ACC112 (cell line): ENCODE measurements around the gene ANAPC13.
A peak's percentile ranks its signal among the peaks of the same experiment; 100 is the strongest.

Experiments used
- H2AFZ ChIP-seq: fragments of 200-600 bp; sonication (generic); one replicate; pipeline ENCODE4 v1.6.0; 2017; ENCODE audit warnings: antibody characterized with exemption, low read length; ENCODE audit not compliant: unreplicated experiment
- H3K27ac ChIP-seq: fragments of 200-600 bp; sonication (generic); 2 replicates; pipeline ENCODE4 v1.5.1; 2014; ENCODE audit warnings: low read depth, mild to moderate bottlenecking, antibody characterized with exemption, low read length, moderate library complexity
- H3K27me3 ChIP-seq: fragments of 200-600 bp; sonication (generic); 2 replicates; pipeline ENCODE4 v1.6.1; 2014; ENCODE audit warnings: mild to moderate bottlenecking, antibody characterized with exemption, low read length, moderate library complexity, mixed read lengths; ENCODE audit not compliant: insufficient read depth
- H3K36me3 ChIP-seq: fragments of 200-600 bp; sonication (generic); 2 replicates; pipeline ENCODE4 v1.6.1; 2016; ENCODE audit warnings: mild to moderate bottlenecking, antibody characterized with exemption, low read length, moderate library complexity, mixed read lengths; ENCODE audit not compliant: insufficient read depth
- H3K4me1 ChIP-seq: fragments of 200-600 bp; sonication (generic); one replicate; pipeline ENCODE4 v1.6.1; 2016; ENCODE audit warnings: low read length, mixed read lengths; ENCODE audit not compliant: insufficient read depth, unreplicated experiment, control insufficient read depth
- H3K4me3 ChIP-seq: fragments of 200-600 bp; sonication (generic); 2 replicates; pipeline ENCODE4 v1.5.1; 2014; ENCODE audit warnings: mild to moderate bottlenecking, low read depth, low read length
- H3K79me2 ChIP-seq: fragments of 200-600 bp; sonication (generic); one replicate; pipeline ENCODE4 v1.6.0; 2016; ENCODE audit warnings: low read length; ENCODE audit not compliant: control insufficient read depth, unreplicated experiment, insufficient read depth

Gene ANAPC13

GRCh38 chr3:134457376-134458074 is 28.3 kb downstream of the ANAPC13 start:
- H3K79me2 ChIP-seq, result no peaks in the 10 kb centered on the region
- peaks cover 18% of the 10 kb centered on the region for H3K4me1 ChIP-seq
- no peak overlapping the region for H3K27ac ChIP-seq
- no peak overlapping the region for H2AFZ ChIP-seq
- no peaks in the 10 kb centered on the region for H3K36me3 ChIP-seq
- no peak overlapping the region for H3K4me3 ChIP-seq
- H3K27me3 ChIP-seq, result no peaks in the 10 kb centered on the region

- no peak overlapping the region for H3K27ac ChIP-seq
Measured at GRCh38 chr3:134453631-134454030, 32.2 kb downstream of the ANAPC13 start.

GRCh38 chr3:134449951-134450350 is 35.8 kb downstream of the ANAPC13 start:
- Histone ChIP-seq H3K4me3 (no peak overlapping the region), H3K4me1 (peaks cover 26% of the 10 kb centered on the region), H3K36me3 (no peaks in the 10 kb centered on the region), H3K79me2 (no peaks in the 10 kb centered on the region), H3K27me3 (no peaks in the 10 kb centered on the region), H2AFZ (no peak overlapping the region), H3K27ac (no peak overlapping the region)

More at GRCh38 chr3:134453631-134454030, 32.2 kb downstream of the ANAPC13 start:
- Histone ChIP-seq H3K79me2 (no peaks in the 10 kb centered on the region), H3K4me3 (no peak overlapping the region), H3K36me3 (no peaks in the 10 kb centered on the region), H3K27me3 (no peaks in the 10 kb centered on the region), H2AFZ (no peak overlapping the region), H3K4me1 (no peaks in the 10 kb centered on the region)

GRCh38 chr3:134449277-134449676 is 36.5 kb downstream of the ANAPC13 start:
- no peaks in the 10 kb centered on the region for H3K79me2 ChIP-seq
- H3K4me3 ChIP-seq, result no peak overlapping the region
- peak overlapping the region; percentile 24 for H2AFZ ChIP-seq
- no peak overlapping the region for H3K27ac ChIP-seq
- H3K36me3 ChIP-seq, result no peaks in the 10 kb centered on the region
- no peaks in the 10 kb centered on the region for H3K27me3 ChIP-seq
- peaks cover 26% of the 10 kb centered on the region for H3K4me1 ChIP-seq

GRCh38 chr3:134448664-134449063 is 37.1 kb downstream of the ANAPC13 start:
- Histone ChIP-seq H3K4me3 (no peak overlapping the region), H3K27ac (no peak overlapping the region), H3K27me3 (no peaks in the 10 kb centered on the region), H3K36me3 (no peaks in the 10 kb centered on the region), H2AFZ (no peak overlapping the region), H3K79me2 (no peaks in the 10 kb centered on the region), H3K4me1 (peaks cover 26% of the 10 kb centered on the region)

GRCh38 chr3:134447351-134447750 is 38.4 kb downstream of the ANAPC13 start:
- H3K36me3 ChIP-seq, result no peaks in the 10 kb centered on the region

GRCh38 chr3:134446800-134447199 is 39.0 kb downstream of the ANAPC13 start:
- Histone ChIP-seq H3K36me3 (no peaks in the 10 kb centered on the region), H3K27me3 (no peaks in the 10 kb centered on the region), H3K4me3 (no peak overlapping the region), H3K27ac (peak overlapping the region; percentile 66; the same call in 1 of the 2 replicates), H3K79me2 (no peaks in the 10 kb centered on the region), H2AFZ (no peak overlapping the region), H3K4me1 (peaks cover 26% of the 10 kb centered on the region)

More at GRCh38 chr3:134447351-134447750, 38.4 kb downstream of the ANAPC13 start:
- H3K4me3 ChIP-seq, result no peak overlapping the region
- no peaks in the 10 kb centered on the region for H3K79me2 ChIP-seq
- no peaks in the 10 kb centered on the region for H3K27me3 ChIP-seq
- H3K4me1 ChIP-seq, result peaks cover 26% of the 10 kb centered on the region
- H2AFZ ChIP-seq, result no peak overlapping the region
- H3K27ac ChIP-seq, result 0 out of 2 replicates have a peak overlapping the region, but pooled peaks have one; percentile 32

- H3K36me3 ChIP-seq, result no peaks in the 10 kb centered on the region
- H3K4me1 ChIP-seq, result peaks cover 26% of the 10 kb centered on the region
- no peak overlapping the region for H3K4me3 ChIP-seq
- peak overlapping the region; percentile 66 for H3K27ac ChIP-seq
- no peaks in the 10 kb centered on the region for H3K27me3 ChIP-seq
- no peak overlapping the region for H2AFZ ChIP-seq
- no peaks in the 10 kb centered on the region for H3K79me2 ChIP-seq
Measured at GRCh38 chr3:134445636-134446035, 40.1 kb downstream of the ANAPC13 start.

- H3K27ac ChIP-seq, result peak overlapping the region; percentile 39
- H3K4me3 ChIP-seq, result no peak overlapping the region
- H3K27me3 ChIP-seq, result no peaks in the 10 kb centered on the region
Measured at GRCh38 chr3:134445095-134445494, 40.7 kb downstream of the ANAPC13 start.

GRCh38 chr3:134441821-134442220 is 44.0 kb downstream of the ANAPC13 start:
- Histone ChIP-seq H3K4me1 (peaks cover 19% of the 10 kb centered on the region), H3K27ac (no peak overlapping the region), H3K4me3 (no peak overlapping the region), H3K27me3 (no peaks in the 10 kb centered on the region), H2AFZ (no peak overlapping the region), H3K36me3 (no peaks in the 10 kb centered on the region), H3K79me2 (no peaks in the 10 kb centered on the region)

More at GRCh38 chr3:134445095-134445494, 40.7 kb downstream of the ANAPC13 start:
- peaks cover 26% of the 10 kb centered on the region for H3K4me1 ChIP-seq
- H2AFZ ChIP-seq, result no peak overlapping the region
- H3K79me2 ChIP-seq, result no peaks in the 10 kb centered on the region
- no peaks in the 10 kb centered on the region for H3K36me3 ChIP-seq

GRCh38 chr3:134441321-134441720 is 44.5 kb downstream of the ANAPC13 start:
- Histone ChIP-seq H2AFZ (no peak overlapping the region), H3K4me1 (peaks cover 14% of the 10 kb centered on the region), H3K79me2 (no peaks in the 10 kb centered on the region), H3K36me3 (no peaks in the 10 kb centered on the region), H3K27ac (no peak overlapping the region), H3K27me3 (no peaks in the 10 kb centered on the region), H3K4me3 (no peak overlapping the region)
